Measurements from ENCODE around the gene KERA.

DNA sequence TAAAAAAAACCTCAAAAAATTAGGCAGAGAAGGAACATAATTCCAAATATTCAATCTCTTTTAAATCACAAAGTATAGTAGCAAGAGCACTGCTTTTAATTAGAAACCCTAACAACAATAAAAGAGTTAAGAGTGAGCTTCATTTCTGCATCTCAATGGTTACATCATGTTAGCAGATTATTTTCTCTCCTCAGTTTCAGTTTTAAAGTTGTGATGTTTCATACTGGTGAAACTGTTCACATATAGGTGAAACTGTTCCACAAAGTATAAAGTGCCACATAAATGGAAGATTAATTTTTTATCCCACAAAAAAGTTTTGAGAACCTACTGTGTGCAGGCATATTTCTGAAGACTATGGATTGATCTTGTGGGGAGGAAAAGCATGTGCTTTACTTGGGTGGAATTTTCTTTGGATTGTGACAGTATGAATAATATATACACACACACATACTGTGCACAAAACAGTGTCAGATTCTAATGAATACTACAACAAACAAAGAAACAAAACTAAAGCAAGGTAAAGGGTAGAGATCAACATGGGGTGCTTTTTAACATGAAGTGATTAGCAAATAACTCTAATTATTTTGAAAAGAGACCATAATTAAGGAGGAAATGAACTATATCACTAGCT lies 36.3 kb upstream of the KERA start:
- TF ChIP-seq, protein P1, sequence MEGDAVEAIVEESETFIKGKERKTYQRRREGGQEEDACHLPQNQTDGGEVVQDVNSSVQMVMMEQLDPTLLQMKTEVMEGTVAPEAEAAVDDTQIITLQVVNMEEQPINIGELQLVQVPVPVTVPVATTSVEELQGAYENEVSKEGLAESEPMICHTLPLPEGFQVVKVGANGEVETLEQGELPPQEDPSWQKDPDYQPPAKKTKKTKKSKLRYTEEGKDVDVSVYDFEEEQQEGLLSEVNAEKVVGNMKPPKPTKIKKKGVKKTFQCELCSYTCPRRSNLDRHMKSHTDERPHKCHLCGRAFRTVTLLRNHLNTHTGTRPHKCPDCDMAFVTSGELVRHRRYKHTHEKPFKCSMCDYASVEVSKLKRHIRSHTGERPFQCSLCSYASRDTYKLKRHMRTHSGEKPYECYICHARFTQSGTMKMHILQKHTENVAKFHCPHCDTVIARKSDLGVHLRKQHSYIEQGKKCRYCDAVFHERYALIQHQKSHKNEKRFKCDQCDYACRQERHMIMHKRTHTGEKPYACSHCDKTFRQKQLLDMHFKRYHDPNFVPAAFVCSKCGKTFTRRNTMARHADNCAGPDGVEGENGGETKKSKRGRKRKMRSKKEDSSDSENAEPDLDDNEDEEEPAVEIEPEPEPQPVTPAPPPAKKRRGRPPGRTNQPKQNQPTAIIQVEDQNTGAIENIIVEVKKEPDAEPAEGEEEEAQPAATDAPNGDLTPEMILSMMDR (conservative IDR thresholded peaks at IDR 0.05 in 1 of 2, IDR thresholded peaks at IDR 0.05 in 1 of 2; ENCODE audit: extremely low read depth in 1 of 2, insufficient read depth in 1 of 2, low read depth in 1 of 2, low read length in 2 of 2) = no peak
- TF ChIP-seq EZH2 (IDR thresholded peaks at IDR 0.05; ENCODE audit: borderline replicate concordance, low read length) = no peak
